SH-SY5Y (cell line): ENCODE results near the gene OTULIN.

ENCODE experiments used
- GATA2 ChIP-seq: IDR thresholded peaks from 2 replicates; pipeline ENCODE4 v1.6.1; 2011; ENCODE audit warnings: mild to moderate bottlenecking, low read depth, low read length
- GATA3 ChIP-seq: IDR thresholded peaks from 2 replicates; pipeline ENCODE4 v1.6.1; 2011; ENCODE audit warnings: low read depth, mild to moderate bottlenecking, low read length, moderate library complexity

- TF ChIP-seq GATA2 = no peak
- TF ChIP-seq GATA3 = no peak
These were observed 77.4 kb downstream of the OTULIN start for GRCh38 chr5:14741801-14742440.
